Vagina (tissue), 2 donors: Measurements from ENCODE around the gene ORM2.

Experiments used
- CTCF ChIP-seq, 3 experiments: fragments of 450-650 bp in 2 of 3; fragments of 200-600 bp in 1 of 3; sonication (generic) in 1 of 3; IDR thresholded peaks; one replicate each; pipeline ENCODE4 v1.5.1; 2017 to 2019; ENCODE audit warnings: antibody characterized with exemption in 3 of 3, mild to moderate bottlenecking in 2 of 3, moderate library complexity in 2 of 3
- POLR2A ChIP-seq, 2 donors: fragments of 450-650 bp; IDR thresholded peaks; one replicate each; pipeline ENCODE4 v1.6.1; 2017; ENCODE audit warnings: antibody characterized with exemption in 2 of 2, mild to moderate bottlenecking in 2 of 2, moderate library complexity in 2 of 2

GRCh38 chr9:114284316-114285060, 45.2 kb upstream of the ORM2 start:
- TF ChIP-seq CTCF (IDR thresholded peaks at IDR 0.05) (no peak), POLR2A (IDR thresholded peaks at IDR 0.05) (no peak)
